Neural progenitor cell (in vitro differentiated cells): Measurements from ENCODE around the gene AUTS2. TPM values are rescaled to one million over a fixed set of nuclear protein-coding genes. Genes with fewer than 3 reads are reported as not detected.

Experiments
- DNase-seq: peaks from one replicate; pipeline ENCODE4 v3.0.0-alpha.2; 2016; ENCODE audit warnings: low spot score
- H2AFZ ChIP-seq: fragments of 200-600 bp; sonication (generic); replicated peaks from 2 replicates; pipeline ENCODE4 v1.6.1; 2016; ENCODE audit warnings: antibody characterized with exemption
- H3F3A ChIP-seq: fragments of 200-600 bp; sonication (generic); 2 replicates; pipeline ENCODE4 v1.6.1; 2016; ENCODE audit warnings: antibody characterized with exemption, low read depth
- H3K27ac ChIP-seq: fragments of 200-600 bp; sonication (generic); 2 replicates; pipeline ENCODE4 v1.5.1; 2016; ENCODE audit warnings: mild to moderate bottlenecking
- H3K27me3 ChIP-seq: fragments of 200-600 bp; sonication (generic); 2 replicates; pipeline ENCODE4 v1.6.1; 2016; ENCODE audit warnings: mild to moderate bottlenecking, moderate library complexity
- H3K36me3 ChIP-seq: fragments of 200-600 bp; sonication (generic); 2 replicates; pipeline ENCODE4 v1.5.1; 2016
- H3K4me1 ChIP-seq: fragments of 200-600 bp; sonication (generic); 2 replicates; pipeline ENCODE4 v1.6.1; 2016; ENCODE audit warnings: mixed run types
- H3K4me2 ChIP-seq: fragments of 200-600 bp; sonication (generic); 2 replicates; pipeline ENCODE4 v1.6.1; 2016
- H3K4me3 ChIP-seq: fragments of 200-600 bp; sonication (generic); 2 replicates; pipeline ENCODE4 v1.5.1; 2016
- H3K79me2 ChIP-seq: fragments of 200-600 bp; sonication (generic); 2 replicates; pipeline ENCODE4 v1.6.1; 2016; ENCODE audit warnings: low read depth
- H3K9ac ChIP-seq: fragments of 200-600 bp; sonication (generic); 2 replicates; pipeline ENCODE4 v1.6.1; 2016
- H3K9me3 ChIP-seq: fragments of 200-600 bp; sonication (generic); 2 replicates; pipeline ENCODE4 v1.5.1; 2016; ENCODE audit warnings: low read depth
- H4K20me1 ChIP-seq: fragments of 200-600 bp; sonication (generic); 2 replicates; pipeline ENCODE4 v1.6.1; 2016; ENCODE audit warnings: low read depth
- H3K27ac Mint-ChIP-seq: 3 replicates; pipeline ENCODE4 v1.8.0; 2021; ENCODE audit warnings: mixed read lengths
- H3K27me3 Mint-ChIP-seq: 2 replicates; pipeline ENCODE4 v1.8.0; 2022; ENCODE audit warnings: low read depth, mild to moderate bottlenecking, inconsistent platforms, moderate library complexity, mixed read lengths; ENCODE audit not compliant: insufficient read depth
- H3K36me3 Mint-ChIP-seq: 3 replicates; pipeline ENCODE4 v1.8.0; 2021; ENCODE audit warnings: mixed read lengths
- H3K4me1 Mint-ChIP-seq: 3 replicates; pipeline ENCODE4 v1.8.0; 2021; ENCODE audit warnings: mixed read lengths
- H3K4me3 Mint-ChIP-seq: 3 replicates; pipeline ENCODE4 v1.8.0; 2021; ENCODE audit warnings: mild to moderate bottlenecking, moderate library complexity, mixed read lengths
- H3K9me3 Mint-ChIP-seq: 3 replicates; pipeline ENCODE4 v1.8.0; 2020; ENCODE audit warnings: mixed read lengths
- CTCF ChIP-seq: fragments of 200-600 bp; sonication (generic); IDR thresholded peaks from 2 replicates; pipeline ENCODE4 v1.5.1; 2017; ENCODE audit warnings: antibody characterized with exemption, mild to moderate bottlenecking
- EZH2 ChIP-seq: fragments of 200-600 bp; sonication (generic); IDR thresholded peaks from 2 replicates; pipeline ENCODE4 v1.6.1; 2017; ENCODE audit warnings: antibody characterized with exemption, mild to moderate bottlenecking, moderate library complexity
- EZH2phosphoT487 ChIP-seq: fragments of 200-600 bp; sonication (generic); IDR thresholded peaks from 2 replicates; pipeline ENCODE4 v1.6.1; 2017; ENCODE audit warnings: antibody characterized with exemption
- total RNA-seq: library from RNA; depleted of rRNA; stranded (reverse); fragments of >200 nt; gene quantifications from 2 replicates; pipeline ENCODE4 v1.2.3, GENCODE V29; 2015; ENCODE audit warnings: low replicate concordance

AUTS2 gene
- total RNA-seq, 1 donor from 2014 or later: 50.0 TPM

GRCh38 chr7:70120851-70121250 is 522.6 kb downstream of the AUTS2 start:
- H3K4me2 ChIP-seq: no peak overlapping the region
- peaks cover 14% of the 10 kb centered on the region for H3K9me3 ChIP-seq
- H3K79me2 ChIP-seq: no peaks in the 10 kb centered on the region
- H3K9ac ChIP-seq: no peak overlapping the region
- H3K36me3 ChIP-seq: no peaks in the 10 kb centered on the region
- H3K4me3 ChIP-seq: no peak overlapping the region
- no peak for DNase-seq
- H4K20me1 ChIP-seq: no peaks in the 10 kb centered on the region
- no peak overlapping the region for H2AFZ ChIP-seq
- TF ChIP-seq CTCF (no peak), EZH2phosphoT487 (no peak), EZH2 (no peak)
- no peak overlapping the region for H3K27ac ChIP-seq
- Mint-ChIP-seq H3K4me3 (no peak overlapping the region), H3K4me1 (peaks cover 10% of the 10 kb centered on the region), H3K27me3 (no peaks in the 10 kb centered on the region), H3K9me3 (peaks cover 39% of the 10 kb centered on the region), H3K36me3 (peaks cover 37% of the 10 kb centered on the region), H3K27ac (no peak overlapping the region)
- H3F3A ChIP-seq: peaks cover 3% of the 10 kb centered on the region
- H3K4me1 ChIP-seq: peaks cover 10% of the 10 kb centered on the region
- H3K27me3 ChIP-seq: no peaks in the 10 kb centered on the region

GRCh38 chr7:70131817-70132216 is 533.5 kb downstream of the AUTS2 start:
- Histone ChIP-seq H3K79me2 (no peaks in the 10 kb centered on the region), H3K27me3 (no peaks in the 10 kb centered on the region), H2AFZ (no peak overlapping the region), H3K9me3 (no peaks in the 10 kb centered on the region), H4K20me1 (no peaks in the 10 kb centered on the region), H3K4me3 (no peak overlapping the region), H3K9ac (no peak overlapping the region), H3K27ac (no peak overlapping the region), H3F3A (no peaks in the 10 kb centered on the region), H3K4me1 (peaks cover 13% of the 10 kb centered on the region), H3K36me3 (no peaks in the 10 kb centered on the region), H3K4me2 (no peak overlapping the region)
- no peak for DNase-seq
- Mint-ChIP-seq H3K4me1 (peaks cover 30% of the 10 kb centered on the region), H3K4me3 (no peak overlapping the region), H3K27ac (no peak overlapping the region), H3K27me3 (peaks cover 4% of the 10 kb centered on the region), H3K36me3 (peaks cover 6% of the 10 kb centered on the region), H3K9me3 (no peaks in the 10 kb centered on the region)
- TF ChIP-seq EZH2: no peak
- TF ChIP-seq CTCF: no peak
- no peak for TF ChIP-seq EZH2phosphoT487

GRCh38 chr7:70132226-70132851 is 534.1 kb downstream of the AUTS2 start:
- peaks cover 13% of the 10 kb centered on the region for H3K4me1 ChIP-seq

More at GRCh38 chr7:70132226-70132851, 534.1 kb downstream of the AUTS2 start:
- no peak overlapping the region for H3K4me3 ChIP-seq
- H3K4me2 ChIP-seq: no peak overlapping the region
- no peak for TF ChIP-seq EZH2
- TF ChIP-seq CTCF: no peak
- TF ChIP-seq EZH2phosphoT487: no peak
- DNase-seq: no peak
- Mint-ChIP-seq H3K4me3 (no peak overlapping the region), H3K4me1 (peaks cover 30% of the 10 kb centered on the region), H3K36me3 (peaks cover 5% of the 10 kb centered on the region), H3K9me3 (no peaks in the 10 kb centered on the region), H3K27ac (peak overlapping the region; percentile 6), H3K27me3 (peaks cover 4% of the 10 kb centered on the region)
- no peaks in the 10 kb centered on the region for H3K36me3 ChIP-seq
- no peak overlapping the region for H3K9ac ChIP-seq
- no peaks in the 10 kb centered on the region for H3K9me3 ChIP-seq
- no peaks in the 10 kb centered on the region for H3F3A ChIP-seq
- H3K79me2 ChIP-seq: no peaks in the 10 kb centered on the region
- H2AFZ ChIP-seq: no peak overlapping the region
- no peaks in the 10 kb centered on the region for H4K20me1 ChIP-seq
- no peaks in the 10 kb centered on the region for H3K27me3 ChIP-seq
- no peak overlapping the region for H3K27ac ChIP-seq
